SK-N-SH treated with all-trans-retinoic acid at 6 μM for 48 hours (cell line): Measurements from ENCODE around the gene NKAIN4.

Experiments
- ATAC-seq: fragments of 200-7000 bp; cut with Tn5 transposase; 3 replicates; pipeline ENCODE4 v1.9.1; 2020; ENCODE audit warnings: mild to moderate bottlenecking, moderate library complexity
- ARNTL ChIP-seq: fragments of 450-650 bp; formaldehyde crosslinking; IDR thresholded peaks from 2 replicates; pipeline ENCODE4 v1.5.0; 2020; ENCODE audit warnings: low read depth, mild to moderate bottlenecking, moderate library complexity, borderline replicate concordance
- BACH2 ChIP-seq: fragments of 250-450 bp; sonication (Bioruptor Pico); IDR thresholded peaks from 2 replicates; pipeline ENCODE4 v1.9.0; 2021; ENCODE audit warnings: mild to moderate bottlenecking, borderline replicate concordance
- CSDC2 ChIP-seq: fragments of 250-450 bp; sonication (Bioruptor Pico); IDR thresholded peaks from 2 replicates; pipeline ENCODE4 v1.5.0; 2020; ENCODE audit warnings: mild to moderate bottlenecking, moderate library complexity
- ESRRG ChIP-seq: fragments of 250-450 bp; sonication (Bioruptor Pico); IDR thresholded peaks from 2 replicates; pipeline ENCODE4 v1.6.1; 2021; ENCODE audit warnings: mild to moderate bottlenecking
- ISL1 ChIP-seq: fragments of 250-450 bp; sonication (Bioruptor Pico); IDR thresholded peaks from 2 replicates; pipeline ENCODE4 v2.1.2; 2022; ENCODE audit warnings: mild to moderate bottlenecking, moderate library complexity
- OSR1 ChIP-seq: fragments of 250-450 bp; sonication (Bioruptor Pico); IDR thresholded peaks from 2 replicates; pipeline ENCODE4 v1.8.0; 2022; ENCODE audit warnings: moderate library complexity, mild to moderate bottlenecking, inconsistent platforms
- RARB ChIP-seq: fragments of 250-450 bp; sonication (Bioruptor Pico); IDR thresholded peaks from 2 replicates; pipeline ENCODE4 v1.8.0; 2021; ENCODE audit warnings: mild to moderate bottlenecking, moderate library complexity
- SNAI2 ChIP-seq: fragments of 250-450 bp; sonication (Bioruptor Pico); IDR thresholded peaks from 2 replicates; pipeline ENCODE4 v1.5.0; 2020; ENCODE audit warnings: mild to moderate bottlenecking, moderate library complexity
- TCF4 ChIP-seq: fragments of 250-450 bp; sonication (Bioruptor Pico); IDR thresholded peaks from 2 replicates; pipeline ENCODE4 v1.8.0; 2021; ENCODE audit warnings: mild to moderate bottlenecking, moderate library complexity, borderline replicate concordance
- TOX ChIP-seq: fragments of 250-450 bp; sonication (Bioruptor Pico); IDR thresholded peaks from 2 replicates; pipeline ENCODE4 v1.8.0; 2021; ENCODE audit warnings: mild to moderate bottlenecking, moderate library complexity, borderline replicate concordance
- ZFP3 ChIP-seq: fragments of 250-450 bp; sonication (Bioruptor Pico); IDR thresholded peaks from 2 replicates; pipeline ENCODE4 v1.5.0; 2020; ENCODE audit warnings: mild to moderate bottlenecking, moderate library complexity
- ZFP30 ChIP-seq: fragments of 450-650 bp; formaldehyde crosslinking; IDR thresholded peaks from 2 replicates; pipeline ENCODE4 v1.5.0; 2022; ENCODE audit warnings: mild to moderate bottlenecking, moderate library complexity
- TF ChIP-seq, protein P1 (sequence below): fragments of 250-450 bp; sonication (Bioruptor Pico); IDR thresholded peaks from 2 replicates; pipeline ENCODE4 v1.5.1; 2020; ENCODE audit warnings: low read depth, mild to moderate bottlenecking, moderate library complexity
- TF ChIP-seq, protein P2 (sequence below): fragments of 250-450 bp; sonication (Bioruptor Pico); IDR thresholded peaks from 2 replicates; pipeline ENCODE4 v1.5.1; 2021; ENCODE audit warnings: mild to moderate bottlenecking, moderate library complexity
- TF ChIP-seq, protein P3 (sequence below): fragments of 250-450 bp; sonication (Bioruptor Pico); IDR thresholded peaks from 2 replicates; pipeline ENCODE4 v1.5.0; 2020; ENCODE audit warnings: mild to moderate bottlenecking, moderate library complexity
- TF ChIP-seq, protein P4 (sequence below): fragments of 250-450 bp; sonication (Bioruptor Pico); IDR thresholded peaks from 2 replicates; pipeline ENCODE4 v1.8.0; 2021; ENCODE audit warnings: low read depth, mild to moderate bottlenecking, moderate library complexity, borderline replicate concordance

Gene NKAIN4

DNA sequence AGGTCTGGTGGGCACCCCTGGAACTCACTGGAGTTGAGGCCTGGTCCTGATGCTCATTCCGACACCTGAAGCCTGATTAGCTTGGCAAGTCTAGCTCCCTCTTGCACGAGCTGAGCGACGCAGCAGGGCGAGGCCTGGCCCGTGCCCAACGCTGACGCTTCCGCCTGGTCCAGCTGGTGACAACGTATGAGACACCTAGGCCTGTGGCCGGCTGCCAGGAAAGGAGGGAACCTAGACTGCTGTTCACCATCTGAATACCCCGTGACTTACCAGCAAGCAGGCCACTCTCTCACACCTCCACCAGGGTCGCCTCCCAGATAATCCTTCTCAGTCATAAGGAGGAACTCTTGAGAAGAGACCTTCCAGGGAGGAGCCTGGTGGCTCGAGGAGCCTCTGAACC, 62.9 kb downstream of the NKAIN4 start:
- TF ChIP-seq OSR1 (CRISPR knock-in tag) (no peak), TCF4 (CRISPR knock-in tag) (no peak), ISL1 (no peak), ZFP30 (no peak), CSDC2 (CRISPR knock-in tag) (no peak), ARNTL (CRISPR knock-in tag) (no peak), ESRRG (CRISPR knock-in tag) (no peak), ZFP3 (CRISPR knock-in tag) (no peak)
- TF ChIP-seq, protein P1, sequence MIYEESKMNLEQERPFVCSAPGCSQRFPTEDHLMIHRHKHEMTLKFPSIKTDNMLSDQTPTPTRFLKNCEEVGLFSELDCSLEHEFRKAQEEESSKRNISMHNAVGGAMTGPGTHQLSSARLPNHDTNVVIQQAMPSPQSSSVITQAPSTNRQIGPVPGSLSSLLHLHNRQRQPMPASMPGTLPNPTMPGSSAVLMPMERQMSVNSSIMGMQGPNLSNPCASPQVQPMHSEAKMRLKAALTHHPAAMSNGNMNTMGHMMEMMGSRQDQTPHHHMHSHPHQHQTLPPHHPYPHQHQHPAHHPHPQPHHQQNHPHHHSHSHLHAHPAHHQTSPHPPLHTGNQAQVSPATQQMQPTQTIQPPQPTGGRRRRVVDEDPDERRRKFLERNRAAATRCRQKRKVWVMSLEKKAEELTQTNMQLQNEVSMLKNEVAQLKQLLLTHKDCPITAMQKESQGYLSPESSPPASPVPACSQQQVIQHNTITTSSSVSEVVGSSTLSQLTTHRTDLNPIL (CRISPR knock-in tag): no peak
- TF ChIP-seq, protein P2, sequence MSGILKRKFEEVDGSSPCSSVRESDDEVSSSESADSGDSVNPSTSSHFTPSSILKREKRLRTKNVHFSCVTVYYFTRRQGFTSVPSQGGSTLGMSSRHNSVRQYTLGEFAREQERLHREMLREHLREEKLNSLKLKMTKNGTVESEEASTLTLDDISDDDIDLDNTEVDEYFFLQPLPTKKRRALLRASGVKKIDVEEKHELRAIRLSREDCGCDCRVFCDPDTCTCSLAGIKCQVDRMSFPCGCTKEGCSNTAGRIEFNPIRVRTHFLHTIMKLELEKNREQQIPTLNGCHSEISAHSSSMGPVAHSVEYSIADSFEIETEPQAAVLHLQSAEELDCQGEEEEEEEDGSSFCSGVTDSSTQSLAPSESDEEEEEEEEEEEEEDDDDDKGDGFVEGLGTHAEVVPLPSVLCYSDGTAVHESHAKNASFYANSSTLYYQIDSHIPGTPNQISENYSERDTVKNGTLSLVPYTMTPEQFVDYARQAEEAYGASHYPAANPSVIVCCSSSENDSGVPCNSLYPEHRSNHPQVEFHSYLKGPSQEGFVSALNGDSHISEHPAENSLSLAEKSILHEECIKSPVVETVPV (CRISPR knock-in tag): no peak
- TF ChIP-seq, all 23 proteins: peak for 0
- no peak; the same call in 2 of the 3 replicates for ATAC-seq

DNA sequence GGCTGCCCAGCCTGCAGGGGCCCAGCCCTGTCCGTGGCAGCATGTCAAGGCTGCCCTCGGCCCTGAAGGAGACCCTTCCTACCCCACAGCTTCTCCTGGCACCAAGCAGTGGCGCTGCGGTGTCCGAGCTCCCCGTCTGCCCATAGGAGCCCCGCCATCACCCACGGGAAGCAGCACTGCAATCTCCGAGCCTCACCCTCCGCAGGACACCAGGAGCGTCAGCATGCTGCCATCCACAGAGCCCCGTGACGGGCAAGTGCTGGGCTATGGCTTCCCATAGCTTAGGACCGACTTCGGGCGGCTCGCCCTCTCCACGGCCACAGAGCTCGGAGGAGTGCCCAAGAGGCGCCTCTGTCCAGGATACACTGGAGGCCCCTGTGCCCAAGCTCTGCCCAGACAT, 63.4 kb downstream of the NKAIN4 start:
- ATAC-seq: no peak; the same call in 2 of the 3 replicates
- TF ChIP-seq RARB (CRISPR knock-in tag) (no peak), BACH2 (CRISPR knock-in tag) (no peak), SNAI2 (no peak), ESRRG (CRISPR knock-in tag) (no peak), TOX (CRISPR knock-in tag) (no peak)
- TF ChIP-seq, protein P3, sequence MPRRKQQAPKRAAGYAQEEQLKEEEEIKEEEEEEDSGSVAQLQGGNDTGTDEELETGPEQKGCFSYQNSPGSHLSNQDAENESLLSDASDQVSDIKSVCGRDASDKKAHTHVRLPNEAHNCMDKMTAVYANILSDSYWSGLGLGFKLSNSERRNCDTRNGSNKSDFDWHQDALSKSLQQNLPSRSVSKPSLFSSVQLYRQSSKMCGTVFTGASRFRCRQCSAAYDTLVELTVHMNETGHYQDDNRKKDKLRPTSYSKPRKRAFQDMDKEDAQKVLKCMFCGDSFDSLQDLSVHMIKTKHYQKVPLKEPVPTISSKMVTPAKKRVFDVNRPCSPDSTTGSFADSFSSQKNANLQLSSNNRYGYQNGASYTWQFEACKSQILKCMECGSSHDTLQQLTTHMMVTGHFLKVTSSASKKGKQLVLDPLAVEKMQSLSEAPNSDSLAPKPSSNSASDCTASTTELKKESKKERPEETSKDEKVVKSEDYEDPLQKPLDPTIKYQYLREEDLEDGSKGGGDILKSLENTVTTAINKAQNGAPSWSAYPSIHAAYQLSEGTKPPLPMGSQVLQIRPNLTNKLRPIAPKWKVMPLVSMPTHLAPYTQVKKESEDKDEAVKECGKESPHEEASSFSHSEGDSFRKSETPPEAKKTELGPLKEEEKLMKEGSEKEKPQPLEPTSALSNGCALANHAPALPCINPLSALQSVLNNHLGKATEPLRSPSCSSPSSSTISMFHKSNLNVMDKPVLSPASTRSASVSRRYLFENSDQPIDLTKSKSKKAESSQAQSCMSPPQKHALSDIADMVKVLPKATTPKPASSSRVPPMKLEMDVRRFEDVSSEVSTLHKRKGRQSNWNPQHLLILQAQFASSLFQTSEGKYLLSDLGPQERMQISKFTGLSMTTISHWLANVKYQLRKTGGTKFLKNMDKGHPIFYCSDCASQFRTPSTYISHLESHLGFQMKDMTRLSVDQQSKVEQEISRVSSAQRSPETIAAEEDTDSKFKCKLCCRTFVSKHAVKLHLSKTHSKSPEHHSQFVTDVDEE (CRISPR knock-in tag): no peak
- TF ChIP-seq, protein P4, sequence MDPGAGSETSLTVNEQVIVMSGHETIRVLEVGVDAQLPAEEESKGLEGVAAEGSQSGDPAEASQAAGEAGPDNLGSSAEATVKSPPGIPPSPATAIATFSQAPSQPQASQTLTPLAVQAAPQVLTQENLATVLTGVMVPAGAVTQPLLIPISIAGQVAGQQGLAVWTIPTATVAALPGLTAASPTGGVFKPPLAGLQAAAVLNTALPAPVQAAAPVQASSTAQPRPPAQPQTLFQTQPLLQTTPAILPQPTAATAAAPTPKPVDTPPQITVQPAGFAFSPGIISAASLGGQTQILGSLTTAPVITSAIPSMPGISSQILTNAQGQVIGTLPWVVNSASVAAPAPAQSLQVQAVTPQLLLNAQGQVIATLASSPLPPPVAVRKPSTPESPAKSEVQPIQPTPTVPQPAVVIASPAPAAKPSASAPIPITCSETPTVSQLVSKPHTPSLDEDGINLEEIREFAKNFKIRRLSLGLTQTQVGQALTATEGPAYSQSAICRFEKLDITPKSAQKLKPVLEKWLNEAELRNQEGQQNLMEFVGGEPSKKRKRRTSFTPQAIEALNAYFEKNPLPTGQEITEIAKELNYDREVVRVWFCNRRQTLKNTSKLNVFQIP (CRISPR knock-in tag): no peak
- TF ChIP-seq, protein P2 (CRISPR knock-in tag): no peak
